HG03457 (cell line): ENCODE results near the gene COQ3.
"Not testable (repeated sequence)": the region's sequence is repeated elsewhere in the genome, so short reads cannot be mapped to it uniquely, and the experiment has no call there.

Experiments
- ATAC-seq: cut with Tn5 transposase; IDR thresholded peaks from one replicate; pipeline ENCODE4 v1.9.1; 2021; ENCODE audit warnings: moderate number of reproducible peaks; ENCODE audit not compliant: unreplicated experiment

The COQ3 gene

GRCh38 chr6:99390896-99391295, 3.1 kb downstream of the COQ3 start:
- ATAC-seq, result no peak

- no peak for ATAC-seq
These were observed 9.5 kb downstream of the COQ3 start for GRCh38 chr6:99384507-99384906.

GRCh38 chr6:99378636-99379035, 15.4 kb downstream of the COQ3 start:
- ATAC-seq, result no peak

- ATAC-seq, result no peak
These were observed 24.5 kb downstream of the COQ3 start for GRCh38 chr6:99369533-99369932.

- no peak for ATAC-seq
These were observed 27.1 kb downstream of the COQ3 start for GRCh38 chr6:99366852-99367251.

GRCh38 chr6:99364026-99364425, 30.0 kb downstream of the COQ3 start:
- peak; percentile 87 for ATAC-seq

GRCh38 chr6:99362678-99363268, 31.2 kb downstream of the COQ3 start:
- no peak for ATAC-seq

- no peak for ATAC-seq
These were observed 34.2 kb downstream of the COQ3 start for GRCh38 chr6:99359800-99360199.

- no peak for ATAC-seq
These were observed 37.4 kb downstream of the COQ3 start for GRCh38 chr6:99356641-99357040.

- ATAC-seq, result no peak
These were observed 39.0 kb downstream of the COQ3 start for GRCh38 chr6:99354983-99355382.

- no peak for ATAC-seq
These were observed 40.9 kb downstream of the COQ3 start for GRCh38 chr6:99353126-99353525.

GRCh38 chr6:99350573-99350972, 43.4 kb downstream of the COQ3 start:
- ATAC-seq, result no peak

GRCh38 chr6:99349171-99350141, 44.5 kb downstream of the COQ3 start, which contains the start of gene FAXC:
Gene FAXC (minus strand): TSS chr6:99349674. CDS start chr6:99349372, 302 bp downstream.
- ATAC-seq, result no peak

GRCh38 chr6:99348288-99349170, 45.5 kb downstream of the COQ3 start:
- ATAC-seq, result no peak

- ATAC-seq, result no peak
These were observed 46.2 kb downstream of the COQ3 start for GRCh38 chr6:99347804-99348203.

GRCh38 chr6:99346595-99346994, 47.4 kb downstream of the COQ3 start:
- no peak for ATAC-seq

- ATAC-seq, result no peak
These were observed 48.8 kb downstream of the COQ3 start for GRCh38 chr6:99345164-99345563.

GRCh38 chr6:99344289-99344688, 49.7 kb downstream of the COQ3 start:
- no peak for ATAC-seq

GRCh38 chr6:99341862-99342455, 52.0 kb downstream of the COQ3 start:
- ATAC-seq, result no peak

GRCh38 chr6:99338188-99338587, 55.8 kb downstream of the COQ3 start:
- no peak for ATAC-seq

GRCh38 chr6:99335298-99335697, 58.7 kb downstream of the COQ3 start:
- ATAC-seq, result not testable (repeated sequence)
